ENCODE measurements around the gene RNF152.

RNF152 gene

GRCh38 chr18:61894751-61895524, 2.1 kb upstream of the RNF152 start:
- DNase-seq (ENCODE audit: low read depth) = no peak

- DNase-seq (ENCODE audit: low read depth) = peak; percentile 82
Measured at GRCh38 chr18:61893971-61894750, 1.4 kb upstream of the RNF152 start.

- DNase-seq (ENCODE audit: low read depth) = peak; percentile 63
Measured at GRCh38 chr18:61893309-61893970, 633 bp upstream of the RNF152 start.

- DNase-seq (ENCODE audit: low read depth) = no peak
Measured at GRCh38 chr18:61891894-61892293, 913 bp downstream of the RNF152 start.

GRCh38 chr18:61891271-61891670, 1.5 kb downstream of the RNF152 start:
- no peak for DNase-seq (ENCODE audit: low read depth)

- no peak for DNase-seq (ENCODE audit: low read depth)
Measured at GRCh38 chr18:61890344-61890743, 2.5 kb downstream of the RNF152 start.

GRCh38 chr18:61889541-61889940, 3.3 kb downstream of the RNF152 start:
- no peak for DNase-seq (ENCODE audit: low read depth)

GRCh38 chr18:61888622-61889021, 4.2 kb downstream of the RNF152 start:
- no peak for DNase-seq (ENCODE audit: low read depth)

- DNase-seq (ENCODE audit: low read depth) = no peak
Measured at GRCh38 chr18:61887838-61888237, 5.0 kb downstream of the RNF152 start.

GRCh38 chr18:61883547-61883946, 9.3 kb downstream of the RNF152 start:
- peak; percentile 64 for DNase-seq (ENCODE audit: low read depth)

- peak; percentile 93 for DNase-seq (ENCODE audit: low read depth)
Measured at GRCh38 chr18:61882296-61883004, 10.4 kb downstream of the RNF152 start.

GRCh38 chr18:61876899-61877298, 15.9 kb downstream of the RNF152 start:
- DNase-seq (ENCODE audit: low read depth) = no peak

- peak; percentile 79 for DNase-seq (ENCODE audit: low read depth)
Measured at GRCh38 chr18:61870151-61870550, 22.7 kb downstream of the RNF152 start.

GRCh38 chr18:61869636-61870035, 23.2 kb downstream of the RNF152 start:
- DNase-seq (ENCODE audit: low read depth) = peak; percentile 23

- peak; percentile 43 for DNase-seq (ENCODE audit: low read depth)
Measured at GRCh38 chr18:61865466-61866175, 27.2 kb downstream of the RNF152 start.

GRCh38 chr18:61861372-61861771, 31.4 kb downstream of the RNF152 start:
- DNase-seq (ENCODE audit: low read depth) = no peak

GRCh38 chr18:61860302-61860701, 32.5 kb downstream of the RNF152 start:
- no peak for DNase-seq (ENCODE audit: low read depth)

GRCh38 chr18:61859113-61859512, 33.7 kb downstream of the RNF152 start:
- no peak for DNase-seq (ENCODE audit: low read depth)

GRCh38 chr18:61856678-61857077, 36.1 kb downstream of the RNF152 start:
- no peak for DNase-seq (ENCODE audit: low read depth)

- no peak for DNase-seq (ENCODE audit: low read depth)
Measured at GRCh38 chr18:61855449-61856378, 37.1 kb downstream of the RNF152 start.

Data from EH (cell line).